Measurements from ENCODE around the gene AMN.

- no peak for TF ChIP-seq POLR2A (IDR thresholded peaks at IDR 0.05; ENCODE audit: low read depth, low read length)
- TF ChIP-seq TAF1 (IDR thresholded peaks at IDR 0.05; ENCODE audit: low read depth, low read length), result no peak
- no peak for TF ChIP-seq POLR2AphosphoS5 (IDR thresholded peaks at IDR 0.05; ENCODE audit: low read depth, low read length)
Observed at GRCh38 chr14:102878970-102879460, 43.4 kb upstream of the AMN start.
